ENCODE data around the gene CNOT8.

DNA sequence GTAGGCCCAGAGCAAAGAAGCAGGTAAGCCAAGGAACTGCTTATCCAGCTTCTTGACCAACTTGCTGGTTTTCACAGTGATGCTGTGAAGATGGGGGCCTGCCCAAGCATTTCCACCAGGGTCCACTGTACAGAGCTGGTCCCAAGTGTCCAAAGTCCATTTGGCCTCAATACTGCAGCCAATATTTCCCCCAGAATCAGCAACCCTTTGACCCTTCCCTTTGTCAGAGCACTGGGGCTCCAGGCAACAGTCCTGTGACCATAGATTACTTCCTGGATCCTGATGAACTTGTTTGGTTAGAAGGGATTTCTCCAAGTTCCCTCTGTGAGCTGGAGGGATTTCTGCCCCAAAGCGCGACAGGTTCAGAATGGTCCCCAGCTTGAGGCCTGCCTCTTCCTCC is 34.4 kb upstream of the CNOT8 start:
- TF ChIP-seq, protein P1, sequence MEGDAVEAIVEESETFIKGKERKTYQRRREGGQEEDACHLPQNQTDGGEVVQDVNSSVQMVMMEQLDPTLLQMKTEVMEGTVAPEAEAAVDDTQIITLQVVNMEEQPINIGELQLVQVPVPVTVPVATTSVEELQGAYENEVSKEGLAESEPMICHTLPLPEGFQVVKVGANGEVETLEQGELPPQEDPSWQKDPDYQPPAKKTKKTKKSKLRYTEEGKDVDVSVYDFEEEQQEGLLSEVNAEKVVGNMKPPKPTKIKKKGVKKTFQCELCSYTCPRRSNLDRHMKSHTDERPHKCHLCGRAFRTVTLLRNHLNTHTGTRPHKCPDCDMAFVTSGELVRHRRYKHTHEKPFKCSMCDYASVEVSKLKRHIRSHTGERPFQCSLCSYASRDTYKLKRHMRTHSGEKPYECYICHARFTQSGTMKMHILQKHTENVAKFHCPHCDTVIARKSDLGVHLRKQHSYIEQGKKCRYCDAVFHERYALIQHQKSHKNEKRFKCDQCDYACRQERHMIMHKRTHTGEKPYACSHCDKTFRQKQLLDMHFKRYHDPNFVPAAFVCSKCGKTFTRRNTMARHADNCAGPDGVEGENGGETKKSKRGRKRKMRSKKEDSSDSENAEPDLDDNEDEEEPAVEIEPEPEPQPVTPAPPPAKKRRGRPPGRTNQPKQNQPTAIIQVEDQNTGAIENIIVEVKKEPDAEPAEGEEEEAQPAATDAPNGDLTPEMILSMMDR (IDR thresholded peaks at IDR 0.05): no peak
- TF ChIP-seq POLR2A (IDR thresholded peaks at IDR 0.05): no peak

Measured in uterus (tissue), 2 donors.